ENCODE data around the gene BACE1. TPM values are rescaled to one million over a fixed set of nuclear protein-coding genes. Genes with fewer than 3 reads are reported as not detected.

BACE1 gene
- total RNA-seq, 1 experiment from 2014 or later = 12.4 TPM

- H3K36me3 ChIP-seq (replicated peaks; ENCODE audit: control insufficient read depth, insufficient read depth, low read length) = no peaks in the 10 kb centered on the region
- DNase-seq = no peak
Observed at GRCh38 chr11:117318738-117319137, 2.7 kb upstream of the BACE1 start.

DNA sequence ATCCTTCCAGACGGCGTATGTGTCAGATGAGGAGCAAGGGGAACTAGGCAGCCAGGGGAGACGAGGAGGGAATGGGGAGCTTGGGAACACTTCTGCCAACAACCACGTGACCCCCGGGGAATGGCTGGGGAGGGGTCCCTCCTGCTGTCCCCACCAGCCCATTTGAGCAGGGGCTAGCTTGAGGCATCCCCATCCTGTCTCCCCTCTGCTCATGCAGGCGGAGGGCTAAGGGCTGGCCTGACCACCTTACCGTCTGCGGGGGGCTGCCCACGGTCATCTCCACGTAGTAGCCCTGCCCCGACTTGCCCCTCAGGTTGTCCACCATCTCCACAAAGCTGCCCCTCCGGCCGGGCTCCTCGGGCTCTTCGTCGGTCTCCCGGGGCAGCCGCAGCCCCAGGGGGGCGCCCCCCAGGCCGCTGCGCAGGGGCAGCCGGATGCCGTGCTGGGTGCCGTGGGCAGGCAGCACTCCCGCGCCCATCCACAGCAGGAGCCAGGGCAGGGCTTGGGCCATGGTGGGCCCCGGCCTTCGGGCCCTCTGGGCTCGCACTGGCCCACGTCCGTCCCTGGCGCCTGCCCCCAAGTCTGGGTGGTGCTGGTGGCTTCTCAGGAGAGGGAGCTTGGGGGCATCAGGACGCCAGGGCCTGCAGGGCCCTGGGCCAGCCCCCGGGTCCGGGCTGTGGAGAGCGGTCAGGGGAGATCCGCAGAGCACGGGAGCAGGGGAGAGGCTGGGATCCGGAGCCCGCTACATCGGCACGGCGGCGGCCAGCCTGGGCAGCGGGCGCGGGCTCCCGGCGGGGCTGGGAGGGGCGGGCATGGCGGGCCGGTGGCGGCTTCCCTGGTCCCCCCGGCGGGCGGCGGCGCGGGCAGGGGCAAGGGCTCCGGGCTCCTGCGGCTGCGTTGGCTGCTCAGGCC is 515 bp downstream of the BACE1 start:
- peak overlapping the region; percentile 59 for H3K4me3 ChIP-seq (ENCODE audit: insufficient read depth, low read depth, low read length)
- peaks cover 4% of the 10 kb centered on the region; the same call in 1 of the 2 replicates for H3K27me3 ChIP-seq (ENCODE audit: control insufficient read depth, insufficient read depth, low read length)
- H3K36me3 ChIP-seq (replicated peaks; ENCODE audit: control insufficient read depth, insufficient read depth, low read length) = no peaks in the 10 kb centered on the region
- no peak for DNase-seq

More at GRCh38 chr11:117318738-117319137, 2.7 kb upstream of the BACE1 start:
- Histone ChIP-seq H3K4me3 (ENCODE audit: insufficient read depth, low read depth, low read length) (no peak overlapping the region), H3K27me3 (ENCODE audit: control insufficient read depth, insufficient read depth, low read length) (peaks cover 4% of the 10 kb centered on the region; the same call in 1 of the 2 replicates)

DNA sequence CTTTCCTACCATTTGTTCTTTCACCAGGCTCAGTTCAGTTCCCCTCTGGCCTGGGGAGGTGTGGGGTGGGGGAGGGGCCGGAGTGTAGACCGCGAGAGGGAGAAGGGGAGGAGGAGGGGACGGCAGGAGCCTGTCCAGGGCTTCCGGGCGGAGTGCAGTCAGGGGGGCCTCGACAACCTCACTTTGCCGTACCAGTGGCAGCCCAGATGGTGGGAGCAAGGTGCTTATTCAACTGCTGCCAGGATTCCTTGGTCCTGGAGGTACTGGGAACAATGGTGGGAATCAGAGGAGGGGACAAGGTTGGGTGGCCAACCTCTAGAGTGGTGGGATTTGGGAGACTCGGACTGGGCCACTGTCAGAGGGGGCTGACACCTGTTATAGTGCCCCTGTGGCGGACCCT is 1.2 kb downstream of the BACE1 start:
- DNase-seq = peak; percentile 63
- no peaks in the 10 kb centered on the region for H3K36me3 ChIP-seq (replicated peaks; ENCODE audit: control insufficient read depth, insufficient read depth, low read length)
- H3K4me3 ChIP-seq (ENCODE audit: insufficient read depth, low read depth, low read length) = peak overlapping the region; percentile 59
- H3K27me3 ChIP-seq (ENCODE audit: control insufficient read depth, insufficient read depth, low read length) = peaks cover 4% of the 10 kb centered on the region; the same call in 1 of the 2 replicates

GRCh38 chr11:117313828-117314768 is 2.0 kb downstream of the BACE1 start:
- Histone ChIP-seq H3K27me3 (ENCODE audit: control insufficient read depth, insufficient read depth, low read length) (peaks cover 4% of the 10 kb centered on the region; the same call in 1 of the 2 replicates), H3K36me3 (replicated peaks; ENCODE audit: control insufficient read depth, insufficient read depth, low read length) (no peaks in the 10 kb centered on the region), H3K4me3 (ENCODE audit: insufficient read depth, low read depth, low read length) (no peak overlapping the region)
- peak; percentile 23 for DNase-seq

GRCh38 chr11:117313091-117313490 is 3.0 kb downstream of the BACE1 start:
- Histone ChIP-seq H3K27me3 (ENCODE audit: control insufficient read depth, insufficient read depth, low read length) (peaks cover 4% of the 10 kb centered on the region; the same call in 1 of the 2 replicates), H3K36me3 (replicated peaks; ENCODE audit: control insufficient read depth, insufficient read depth, low read length) (no peaks in the 10 kb centered on the region), H3K4me3 (ENCODE audit: insufficient read depth, low read depth, low read length) (no peak overlapping the region)
- DNase-seq = no peak

- no peak overlapping the region for H3K4me3 ChIP-seq (ENCODE audit: insufficient read depth, low read depth, low read length)
- no peaks in the 10 kb centered on the region for H3K36me3 ChIP-seq (replicated peaks; ENCODE audit: control insufficient read depth, insufficient read depth, low read length)
- no peaks in the 10 kb centered on the region for H3K27me3 ChIP-seq (ENCODE audit: control insufficient read depth, insufficient read depth, low read length)
- no peak for DNase-seq
Observed at GRCh38 chr11:117309310-117309709, 6.7 kb downstream of the BACE1 start.

- no peak for DNase-seq
Observed at GRCh38 chr11:117305145-117305544, 10.9 kb downstream of the BACE1 start.

DNA sequence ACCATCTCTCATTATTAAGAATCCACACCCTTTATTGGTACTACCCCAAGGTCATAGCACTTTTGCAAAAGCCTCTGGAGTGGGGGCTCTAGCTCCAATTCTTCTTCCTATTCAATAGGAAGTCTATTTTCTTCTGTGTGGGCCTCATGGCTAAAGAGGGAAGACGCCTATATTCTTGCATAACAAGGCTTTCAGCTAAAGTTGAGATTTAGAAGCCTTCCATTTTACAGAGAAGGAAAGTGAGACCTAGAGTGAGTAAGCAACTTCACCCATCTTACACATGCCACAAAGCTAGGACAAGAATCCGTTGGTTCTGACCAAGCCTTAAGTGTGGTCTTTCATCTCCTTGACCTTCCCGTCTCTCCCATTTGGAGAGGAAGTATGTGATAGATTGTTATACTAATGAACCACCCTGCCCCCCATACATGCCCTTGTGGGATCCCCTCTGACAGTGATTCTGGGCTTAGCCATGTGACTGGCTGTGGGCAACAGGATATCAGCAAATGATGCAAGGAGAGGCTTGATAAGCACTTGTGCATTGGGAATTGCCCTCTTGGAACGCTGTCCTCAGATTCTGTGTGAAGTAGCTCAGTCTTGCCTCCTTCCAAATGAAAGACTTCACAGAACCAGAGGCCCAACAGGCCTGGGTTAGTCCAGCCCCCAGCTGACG is 12.3 kb downstream of the BACE1 start:
- peak; percentile 24 for DNase-seq
- Histone ChIP-seq H3K36me3 (replicated peaks; ENCODE audit: control insufficient read depth, insufficient read depth, low read length) (no peaks in the 10 kb centered on the region), H3K27me3 (ENCODE audit: control insufficient read depth, insufficient read depth, low read length) (no peaks in the 10 kb centered on the region), H3K4me3 (ENCODE audit: insufficient read depth, low read depth, low read length) (no peak overlapping the region)

More at GRCh38 chr11:117305145-117305544, 10.9 kb downstream of the BACE1 start:
- no peaks in the 10 kb centered on the region for H3K36me3 ChIP-seq (replicated peaks; ENCODE audit: control insufficient read depth, insufficient read depth, low read length)
- H3K27me3 ChIP-seq (ENCODE audit: control insufficient read depth, insufficient read depth, low read length) = no peaks in the 10 kb centered on the region
- no peak overlapping the region for H3K4me3 ChIP-seq (ENCODE audit: insufficient read depth, low read depth, low read length)

DNA sequence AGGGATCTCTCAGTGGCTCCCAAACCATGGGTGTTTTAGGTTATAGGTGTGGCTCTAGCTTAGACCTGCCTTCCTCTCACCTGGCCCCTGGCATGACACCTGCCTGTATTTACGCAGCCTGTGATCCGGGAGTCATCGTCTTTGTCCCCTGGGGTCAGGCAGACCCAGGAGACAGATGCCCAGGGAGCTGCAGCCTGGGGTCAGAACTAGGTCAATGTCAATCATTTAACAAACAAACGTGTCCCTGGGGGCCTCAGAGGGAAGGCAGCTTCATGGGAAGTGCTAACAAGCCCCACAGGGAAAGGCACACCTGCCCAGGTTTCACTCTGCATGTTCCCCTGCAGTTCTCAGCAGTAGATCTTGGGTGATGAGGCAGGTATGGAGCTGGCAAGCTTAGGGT is 13.0 kb downstream of the BACE1 start:
- Histone ChIP-seq H3K27me3 (ENCODE audit: control insufficient read depth, insufficient read depth, low read length) (no peaks in the 10 kb centered on the region), H3K4me3 (ENCODE audit: insufficient read depth, low read depth, low read length) (no peak overlapping the region), H3K36me3 (replicated peaks; ENCODE audit: control insufficient read depth, insufficient read depth, low read length) (no peaks in the 10 kb centered on the region)
- no peak for DNase-seq

GRCh38 chr11:117302228-117302627 is 13.8 kb downstream of the BACE1 start:
- Histone ChIP-seq H3K27me3 (ENCODE audit: control insufficient read depth, insufficient read depth, low read length) (no peaks in the 10 kb centered on the region), H3K36me3 (replicated peaks; ENCODE audit: control insufficient read depth, insufficient read depth, low read length) (no peaks in the 10 kb centered on the region), H3K4me3 (ENCODE audit: insufficient read depth, low read depth, low read length) (no peak overlapping the region)
- DNase-seq = no peak

GRCh38 chr11:117300773-117301172 is 15.3 kb downstream of the BACE1 start:
- Histone ChIP-seq H3K4me3 (ENCODE audit: insufficient read depth, low read depth, low read length) (no peak overlapping the region), H3K36me3 (replicated peaks; ENCODE audit: control insufficient read depth, insufficient read depth, low read length) (no peaks in the 10 kb centered on the region; the same call in 1 of the 2 replicates), H3K27me3 (ENCODE audit: control insufficient read depth, insufficient read depth, low read length) (no peaks in the 10 kb centered on the region)
- DNase-seq = no peak

GRCh38 chr11:117300283-117300663 is 15.8 kb downstream of the BACE1 start:
- no peaks in the 10 kb centered on the region; the same call in 1 of the 2 replicates for H3K36me3 ChIP-seq (replicated peaks; ENCODE audit: control insufficient read depth, insufficient read depth, low read length)
- no peaks in the 10 kb centered on the region for H3K27me3 ChIP-seq (ENCODE audit: control insufficient read depth, insufficient read depth, low read length)
- H3K4me3 ChIP-seq (ENCODE audit: insufficient read depth, low read depth, low read length) = no peak overlapping the region
- peak; percentile 79 for DNase-seq

DNA sequence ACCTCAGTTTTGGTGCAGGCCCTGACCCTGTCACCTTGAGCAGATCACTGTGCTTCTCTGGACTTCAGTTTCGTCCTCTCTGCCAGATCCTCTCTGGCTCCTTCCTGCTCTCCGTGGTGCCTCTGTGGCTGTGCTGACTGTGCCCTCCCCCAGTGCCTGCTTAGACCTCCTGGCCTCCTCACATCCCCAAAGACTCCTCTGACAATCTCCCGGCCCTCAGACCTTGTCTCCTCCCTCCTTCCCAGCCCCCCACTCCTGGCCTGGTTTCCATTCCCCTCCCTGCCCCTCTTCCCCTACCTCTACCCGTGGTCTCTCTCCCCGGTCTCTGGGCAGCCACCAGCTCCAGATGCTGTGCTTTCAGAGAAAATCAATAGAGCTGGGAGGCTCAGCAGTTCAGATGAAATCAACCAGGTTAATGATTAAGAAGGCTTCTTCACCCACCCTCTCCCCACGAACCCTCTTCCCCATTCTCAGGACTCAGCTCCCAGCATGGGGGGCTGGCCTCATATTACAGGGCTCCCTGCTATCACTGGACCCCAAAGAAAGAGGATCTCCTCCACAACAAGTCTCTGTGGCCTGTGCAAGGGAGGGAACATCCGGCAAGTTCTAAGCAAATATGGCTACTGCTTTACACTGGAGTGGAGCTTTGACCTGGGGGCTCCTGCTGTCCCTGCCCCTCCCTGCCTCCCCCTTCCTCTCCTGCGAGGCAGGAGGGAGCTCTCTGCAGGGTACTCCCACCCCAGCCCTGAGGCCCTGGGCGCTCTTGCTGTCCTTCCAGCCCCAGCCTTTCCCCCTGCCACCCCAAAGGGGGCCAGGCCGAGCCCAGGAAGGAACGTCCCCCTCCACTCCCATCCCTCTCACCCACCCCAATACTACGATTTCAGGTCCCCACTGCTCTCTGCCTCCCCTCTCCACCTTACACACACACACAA is 16.4 kb downstream of the BACE1 start:
- H3K4me3 ChIP-seq (ENCODE audit: insufficient read depth, low read depth, low read length) = no peak overlapping the region
- DNase-seq = peak; percentile 43
- peaks cover 2% of the 10 kb centered on the region; the same call in 1 of the 2 replicates for H3K36me3 ChIP-seq (replicated peaks; ENCODE audit: control insufficient read depth, insufficient read depth, low read length)
- H3K27me3 ChIP-seq (ENCODE audit: control insufficient read depth, insufficient read depth, low read length) = no peaks in the 10 kb centered on the region
